ENCODE data around the gene CRTC3. TPM values are rescaled to one million over a fixed set of nuclear protein-coding genes. Genes with fewer than 3 reads are reported as not detected.
A peak's percentile ranks its signal among the peaks of the same experiment; 100 is the strongest.

CRTC3 gene
- total and polyA plus RNA-seq, 8 donors = 7.1 to 17.6 (median 11.4) TPM

DNA sequence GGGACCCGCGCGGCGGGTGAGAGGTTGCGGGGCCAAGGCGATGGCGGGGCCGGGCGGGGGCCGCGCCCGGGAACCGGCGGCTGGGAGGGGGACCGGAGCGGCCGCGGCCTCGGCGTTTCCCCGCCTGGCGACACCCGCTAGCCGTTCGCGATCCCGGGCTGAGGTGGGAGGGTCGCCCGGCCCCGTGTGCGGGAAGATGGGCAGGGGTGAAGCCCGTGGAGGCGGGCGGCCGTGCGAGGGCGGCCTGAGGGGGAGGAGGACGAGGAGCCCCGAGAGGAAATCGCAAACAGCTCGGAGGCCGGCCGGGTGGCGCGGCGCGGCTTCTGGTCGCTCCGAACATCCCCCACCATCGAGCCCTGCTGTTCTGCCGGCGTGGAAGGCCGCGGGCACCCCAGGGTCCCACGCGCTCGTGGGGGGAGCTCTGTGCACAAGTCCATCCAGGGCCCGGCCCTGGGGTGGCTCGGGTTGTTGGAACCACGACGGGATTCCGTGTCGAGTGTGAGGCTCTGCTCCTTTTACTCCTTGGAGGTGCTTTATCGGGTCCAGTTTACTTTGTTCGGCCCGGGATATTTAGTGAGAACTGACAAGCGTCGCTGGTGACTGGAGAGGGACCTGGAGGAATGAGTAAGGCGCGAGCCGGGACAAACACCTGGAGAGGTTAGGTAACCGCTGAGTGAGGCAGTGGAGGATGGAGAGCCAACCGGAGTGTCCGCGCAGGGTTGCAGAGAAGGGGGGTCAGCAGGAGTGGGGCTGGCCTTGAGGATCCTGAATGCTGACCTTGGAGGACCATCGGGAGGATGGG is 728 bp downstream of the CRTC3 start:
- H3K27ac ChIP-seq = peak overlapping the region; percentile 58 to 82 (median 74)
- 0 to 1% methylated on average over 58 to 76 of the region's 76 CpGs for WGBS, 2 donors
- H3K36me3 ChIP-seq = no peaks in the 10 kb centered on the region
- DNase-seq (peak; percentile 32 to 79 (median 52)), ATAC-seq (peak; percentile 45 to 72 (median 63)), FAIRE-seq (no peak)
- TF ChIP-seq CTCF (IDR thresholded peaks at IDR 0.05) = no peak
- no peaks in the 10 kb centered on the region for H3K9me3 ChIP-seq
- H3K4me3 ChIP-seq = peak overlapping the region; percentile 48 to 78 (median 66)
- H3K27me3 ChIP-seq = no peaks in the 10 kb centered on the region
- intact Hi-C loops (cut with DNase I) = no loop called here
- peaks cover 0 to 14% (median 13%) of the 10 kb centered on the region in 3 donors for H3K4me1 ChIP-seq

GRCh38 chr15:90531147-90531546 is 1.4 kb downstream of the CRTC3 start:
- no peak for ATAC-seq
- WGBS, 2 donors = 33 to 35% methylated on average over 4 of the region's 4 CpGs
- Histone ChIP-seq H3K4me3 (peak overlapping the region in 3 of 4 donors; percentile 48 to 78 (median 72)), H3K27me3 (no peaks in the 10 kb centered on the region), H3K36me3 (no peaks in the 10 kb centered on the region), H3K27ac (no peak overlapping the region), H3K9me3 (no peaks in the 10 kb centered on the region), H3K4me1 (peaks cover 0 to 14% (median 13%) of the 10 kb centered on the region in 3 donors)
- intact Hi-C loops (cut with DNase I) = no loop called here
- TF ChIP-seq CTCF (IDR thresholded peaks at IDR 0.05) = no peak
- no peak for FAIRE-seq
- no peak for DNase-seq

- WGBS, 2 donors = 76 to 77% methylated on average over 5 of the region's 5 CpGs
- ATAC-seq (no peak), FAIRE-seq (no peak), DNase-seq (no peak)
- no peak overlapping the region for H3K27ac ChIP-seq
- TF ChIP-seq CTCF (IDR thresholded peaks at IDR 0.05) = no peak
- H3K36me3 ChIP-seq = no peaks in the 10 kb centered on the region
- no peaks in the 10 kb centered on the region for H3K27me3 ChIP-seq
- intact Hi-C loops (cut with DNase I) = no loop called here
- H3K4me3 ChIP-seq = no peak overlapping the region
- peaks cover 0 to 13% (median 10%) of the 10 kb centered on the region in 3 donors for H3K4me1 ChIP-seq
- H3K9me3 ChIP-seq = no peaks in the 10 kb centered on the region
Measured at GRCh38 chr15:90535254-90535653, 5.5 kb downstream of the CRTC3 start.

GRCh38 chr15:90539789-90540188 is 10.1 kb downstream of the CRTC3 start:
- no peak overlapping the region for H3K27ac ChIP-seq
- FAIRE-seq (no peak), ATAC-seq (no peak), DNase-seq (no peak)
- no peaks in the 10 kb centered on the region for H3K9me3 ChIP-seq
- no peak overlapping the region for H3K4me3 ChIP-seq
- no peaks in the 10 kb centered on the region for H3K4me1 ChIP-seq
- no peaks in the 10 kb centered on the region for H3K27me3 ChIP-seq
- intact Hi-C loops (cut with DNase I) = no loop called here
- H3K36me3 ChIP-seq = no peaks in the 10 kb centered on the region
- WGBS, 2 donors = 89 to 96% methylated on average over 10 of the region's 10 CpGs
- no peak for TF ChIP-seq CTCF (IDR thresholded peaks at IDR 0.05)

DNA sequence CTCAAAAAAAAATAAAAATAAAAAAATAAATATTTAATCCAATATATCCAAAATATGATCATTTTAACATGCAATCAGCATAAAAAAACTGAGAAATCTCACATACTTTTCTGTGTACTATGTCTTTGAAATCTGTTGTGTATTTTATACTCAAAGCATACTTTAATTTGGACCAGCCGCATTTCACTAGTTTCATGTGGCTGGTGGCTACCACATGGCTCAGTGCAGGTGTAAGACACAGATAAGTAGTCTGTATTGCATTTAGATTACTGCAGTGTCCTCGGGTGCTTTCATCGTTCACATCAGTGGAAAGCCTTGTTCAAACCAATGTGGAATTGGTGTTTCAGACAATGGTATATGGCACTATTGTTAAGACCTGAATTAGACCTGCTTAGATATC is 11.0 kb downstream of the CRTC3 start:
- no peak for TF ChIP-seq CTCF (IDR thresholded peaks at IDR 0.05)
- Histone ChIP-seq H3K4me1 (no peaks in the 10 kb centered on the region), H3K36me3 (no peaks in the 10 kb centered on the region), H3K27ac (no peak overlapping the region), H3K4me3 (no peak overlapping the region), H3K9me3 (no peaks in the 10 kb centered on the region), H3K27me3 (no peaks in the 10 kb centered on the region)
- DNase-seq (no peak), FAIRE-seq (no peak), ATAC-seq (no peak)
- intact Hi-C loops (cut with DNase I) = no loop called here
- WGBS, 2 donors = 75 to 77% methylated on average over 3 of the region's 3 CpGs

All from pancreas (tissue), 10 donors.